CD4-positive, alpha-beta T cell treated with Interleukin-4 for 1 hour (primary cell): Measurements from ENCODE around the gene MAP7D3.

ENCODE experiments used
- DNase-seq, 2 donors: peaks; one replicate each; pipeline ENCODE4 v3.0.0-alpha.2; 2020 to 2022

Gene MAP7D3

GRCh38 chrX:136204571-136204970 lies 46.6 kb downstream of the MAP7D3 start:
- peak; percentile 50 to 59 for DNase-seq

- no peak for DNase-seq
Measured at GRCh38 chrX:136203951-136204350, 47.2 kb downstream of the MAP7D3 start.

GRCh38 chrX:136203438-136203837 lies 47.8 kb downstream of the MAP7D3 start:
- DNase-seq, result peak in 1 of 2 donors; percentile 17

GRCh38 chrX:136202889-136203288 lies 48.3 kb downstream of the MAP7D3 start:
- DNase-seq, result no peak

- DNase-seq, result no peak
Measured at GRCh38 chrX:136201601-136202000, 49.6 kb downstream of the MAP7D3 start.

- DNase-seq, result peak in 1 of 2 donors; percentile 25
Measured at GRCh38 chrX:136200466-136200865, 50.7 kb downstream of the MAP7D3 start.

GRCh38 chrX:136199365-136199764 lies 51.8 kb downstream of the MAP7D3 start:
- DNase-seq, result no peak

- DNase-seq, result no peak
Measured at GRCh38 chrX:136198678-136199243, 52.4 kb downstream of the MAP7D3 start.

GRCh38 chrX:136198010-136198409 lies 53.2 kb downstream of the MAP7D3 start:
- no peak for DNase-seq

- DNase-seq, result no peak
Measured at GRCh38 chrX:136196691-136197155, 54.5 kb downstream of the MAP7D3 start.

- DNase-seq, result no peak
Measured at GRCh38 chrX:136195247-136195646, 56.0 kb downstream of the MAP7D3 start.

- DNase-seq, result no peak
Measured at GRCh38 chrX:136194536-136194935, 56.7 kb downstream of the MAP7D3 start.

- peak in 1 of 2 donors; percentile 16 for DNase-seq
Measured at GRCh38 chrX:136193771-136194170, 57.4 kb downstream of the MAP7D3 start.

GRCh38 chrX:136192839-136193414 lies 58.3 kb downstream of the MAP7D3 start:
- DNase-seq, result no peak

GRCh38 chrX:136192135-136192534 lies 59.1 kb downstream of the MAP7D3 start:
- no peak for DNase-seq

- no peak for DNase-seq
Measured at GRCh38 chrX:136191171-136191570, 60.0 kb downstream of the MAP7D3 start.

GRCh38 chrX:136190038-136190713 lies 61.0 kb downstream of the MAP7D3 start:
- no peak for DNase-seq

GRCh38 chrX:136189222-136189621 lies 62.0 kb downstream of the MAP7D3 start:
- DNase-seq, result no peak

GRCh38 chrX:136186023-136186413 lies 65.2 kb downstream of the MAP7D3 start:
- no peak for DNase-seq

GRCh38 chrX:136185401-136186022 lies 65.7 kb downstream of the MAP7D3 start:
- no peak for DNase-seq

GRCh38 chrX:136183917-136184316 lies 67.3 kb downstream of the MAP7D3 start:
- DNase-seq, result no peak

GRCh38 chrX:136183172-136183571 lies 68.0 kb downstream of the MAP7D3 start:
- DNase-seq, result no peak

- no peak for DNase-seq
Measured at GRCh38 chrX:136182414-136182813, 68.8 kb downstream of the MAP7D3 start.

GRCh38 chrX:136179133-136179532 lies 72.1 kb downstream of the MAP7D3 start:
- DNase-seq, result no peak
